ENCODE data around the gene TMEM218.

GRCh38 chr11:125108469-125108868 is 3.0 kb downstream of the TMEM218 start:
- TF ChIP-seq CTCF (IDR thresholded peaks at IDR 0.05) (no peak), POLR2A (IDR thresholded peaks at IDR 0.05) (no peak)

Data from transverse colon (tissue), 3 donors.